Measurements from ENCODE around the gene XKRX. TPM values are rescaled to one million over a fixed set of nuclear protein-coding genes. Genes with fewer than 3 reads are reported as not detected.
A peak's percentile ranks its signal among the peaks of the same experiment; 100 is the strongest.

The XKRX gene
- total and polyA plus RNA-seq, 12 donors: 0.16 to 2.6 (median 0.57) TPM

DNA sequence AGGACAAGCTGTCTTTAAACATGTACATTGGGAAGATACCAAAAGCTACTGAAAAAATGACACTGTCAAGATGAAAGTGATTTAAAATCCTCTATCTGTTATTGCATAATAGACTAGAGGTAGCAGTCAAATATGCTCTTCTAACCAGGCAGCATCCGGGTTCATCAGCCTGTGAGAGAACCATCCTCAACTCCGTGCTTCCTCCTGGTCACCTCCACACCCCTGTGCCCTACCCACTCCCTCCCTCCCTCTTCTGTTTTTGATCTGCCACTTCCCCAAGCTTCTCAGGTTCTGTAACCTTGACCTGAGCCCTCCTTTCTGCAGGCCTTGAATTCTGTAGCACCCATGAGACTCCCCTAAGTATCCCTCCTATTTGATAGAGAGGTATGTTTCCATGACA, 60.4 kb downstream of the XKRX start:
- peaks cover 8% of the 10 kb centered on the region for H3K27me3 ChIP-seq
- no peaks in the 10 kb centered on the region for H3K36me3 ChIP-seq (replicated peaks in 1 of 2)
- 29 to 59% (median 52%) methylated on average over 2 of the region's 2 CpGs for WGBS, 4 donors
- no peaks in the 10 kb centered on the region for H3K9me3 ChIP-seq (replicated peaks in 1 of 3)
- DNase-seq: no peak
- H3K4me1 ChIP-seq (replicated peaks in 1 of 2): no peaks in the 10 kb centered on the region
- H3K27ac ChIP-seq: no peak overlapping the region
- intact Hi-C loops (cut with DNase I): no loop called here
- TF ChIP-seq, protein P1, sequence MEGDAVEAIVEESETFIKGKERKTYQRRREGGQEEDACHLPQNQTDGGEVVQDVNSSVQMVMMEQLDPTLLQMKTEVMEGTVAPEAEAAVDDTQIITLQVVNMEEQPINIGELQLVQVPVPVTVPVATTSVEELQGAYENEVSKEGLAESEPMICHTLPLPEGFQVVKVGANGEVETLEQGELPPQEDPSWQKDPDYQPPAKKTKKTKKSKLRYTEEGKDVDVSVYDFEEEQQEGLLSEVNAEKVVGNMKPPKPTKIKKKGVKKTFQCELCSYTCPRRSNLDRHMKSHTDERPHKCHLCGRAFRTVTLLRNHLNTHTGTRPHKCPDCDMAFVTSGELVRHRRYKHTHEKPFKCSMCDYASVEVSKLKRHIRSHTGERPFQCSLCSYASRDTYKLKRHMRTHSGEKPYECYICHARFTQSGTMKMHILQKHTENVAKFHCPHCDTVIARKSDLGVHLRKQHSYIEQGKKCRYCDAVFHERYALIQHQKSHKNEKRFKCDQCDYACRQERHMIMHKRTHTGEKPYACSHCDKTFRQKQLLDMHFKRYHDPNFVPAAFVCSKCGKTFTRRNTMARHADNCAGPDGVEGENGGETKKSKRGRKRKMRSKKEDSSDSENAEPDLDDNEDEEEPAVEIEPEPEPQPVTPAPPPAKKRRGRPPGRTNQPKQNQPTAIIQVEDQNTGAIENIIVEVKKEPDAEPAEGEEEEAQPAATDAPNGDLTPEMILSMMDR (IDR thresholded peaks at IDR 0.05): no peak
- TF ChIP-seq POLR2A (IDR thresholded peaks at IDR 0.05): no peak
- H3K4me3 ChIP-seq: no peak overlapping the region

DNA sequence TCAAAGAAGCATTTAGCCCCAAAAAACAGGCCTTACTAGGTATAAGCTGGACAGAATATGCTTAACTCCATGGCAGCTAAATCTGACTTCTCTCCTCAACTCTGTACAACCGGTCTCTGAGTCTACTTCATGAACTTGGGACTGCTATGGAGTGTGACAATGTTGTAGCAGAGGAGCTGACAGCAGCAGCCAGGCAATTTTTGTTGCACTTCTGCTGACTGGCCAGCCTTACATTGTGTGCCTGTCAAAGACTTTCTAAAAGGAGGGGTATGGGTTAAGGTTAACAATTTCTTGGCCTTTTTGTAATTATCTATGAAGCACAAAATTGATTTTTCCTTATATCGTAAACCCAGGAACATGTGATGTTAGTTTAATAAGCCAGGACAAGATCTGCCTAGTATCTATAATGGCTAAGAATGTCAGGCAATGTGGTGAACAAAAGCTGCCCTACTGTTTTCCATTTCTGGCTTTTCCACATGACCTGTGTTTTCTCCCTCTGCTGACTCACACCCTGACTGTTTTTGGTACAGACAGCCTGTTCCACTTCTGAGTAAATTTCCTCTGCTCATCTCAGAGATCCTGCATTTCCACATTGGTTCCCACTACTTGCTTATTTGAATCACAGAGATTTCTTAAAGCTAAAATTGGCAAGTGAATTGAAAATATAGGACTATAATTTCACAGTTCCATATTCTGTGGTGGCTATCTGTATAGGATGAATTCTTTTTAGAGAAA, 63.9 kb downstream of the XKRX start:
- H3K4me1 ChIP-seq (replicated peaks in 1 of 2): no peaks in the 10 kb centered on the region
- 63 to 96% (median 80%) methylated on average over 2 of the region's 2 CpGs for WGBS, 4 donors
- no peak overlapping the region for H3K4me3 ChIP-seq
- peaks cover 4% of the 10 kb centered on the region for H3K27me3 ChIP-seq
- H3K27ac ChIP-seq: no peak overlapping the region
- no peaks in the 10 kb centered on the region for H3K36me3 ChIP-seq (replicated peaks in 1 of 2)
- no peaks in the 10 kb centered on the region for H3K9me3 ChIP-seq (replicated peaks in 1 of 3)
- peak in 1 of 7 donors; percentile 17 for DNase-seq
- intact Hi-C loops (cut with DNase I): no loop called here
- TF ChIP-seq POLR2A (IDR thresholded peaks at IDR 0.05): no peak

Other genes with a start within 250 kb of the XKRX start
- gene SYTL4, start 196.8 kb downstream of the XKRX start, total RNA-seq: 10 to 100 TPM in 1 of 9 donors, 1 to 10 TPM in 8; 3.4 to 12.3 (median 6.4) TPM
- 1 to 10 TPM; 4.0 to 5.3 (median 4.5) TPM for gene SYTL4, start 196.8 kb downstream of the XKRX start, polyA plus RNA-seq
- gene CSTF2, start 108.5 kb downstream of the XKRX start, total RNA-seq: 10 to 100 TPM in 7 of 9 donors, 1 to 10 TPM in 2; 8.2 to 17.0 (median 14.1) TPM
- 10 to 100 TPM in 1 of 3 donors, 1 to 10 TPM in 2; 3.3 to 14.8 (median 3.6) TPM for gene CSTF2, start 108.5 kb downstream of the XKRX start, polyA plus RNA-seq
- gene NOX1, start 54.6 kb downstream of the XKRX start, total RNA-seq: not detected
- under 1 TPM in 2 of 3 donors, not detected in 1; 0.07 to 0.16 TPM for gene NOX1, start 54.6 kb downstream of the XKRX start, polyA plus RNA-seq
- not detected for gene ARL13A, start 40.8 kb upstream of the XKRX start, total RNA-seq
- gene ARL13A, start 40.8 kb upstream of the XKRX start, polyA plus RNA-seq: not detected
- 10 to 100 TPM in 8 of 9 donors, 1 to 10 TPM in 1; 6.9 to 19.8 (median 15.9) TPM for gene TRMT2B, start 123.2 kb upstream of the XKRX start, total RNA-seq
- 10 to 100 TPM in 1 of 3 donors, 1 to 10 TPM in 2; 5.8 to 11.6 (median 9.0) TPM for gene TRMT2B, start 123.2 kb upstream of the XKRX start, polyA plus RNA-seq
- gene TMEM35A, start 150.0 kb upstream of the XKRX start, total RNA-seq: 1 to 10 TPM in 5 of 9 donors, under 1 TPM in 2, not detected in 2; 0.32 to 2.1 (median 1.3) TPM
- 1 to 10 TPM in 2 of 3 donors, under 1 TPM in 1; 0.61 to 3.5 (median 1.0) TPM for gene TMEM35A, start 150.0 kb upstream of the XKRX start, polyA plus RNA-seq
- 1 to 10 TPM in 3 of 9 donors, under 1 TPM in 6; 0.06 to 9.2 (median 0.69) TPM for gene CENPI, start 169.3 kb upstream of the XKRX start, total RNA-seq
- gene CENPI, start 169.3 kb upstream of the XKRX start, polyA plus RNA-seq: 1 to 10 TPM in 1 of 3 donors, under 1 TPM in 2; 0.16 to 1.5 (median 0.27) TPM

All from adrenal gland (tissue), 12 donors.